H1 (cell line): Measurements from ENCODE around the gene CDX2. TPM values are rescaled to one million over a fixed set of nuclear protein-coding genes. Genes with fewer than 3 reads are reported as not detected.

Experiments used
- CTCF ChIA-PET: fragments of 300-600 bp; sonication (Branson Sonifier 250); formaldehyde crosslinking; loops from one replicate; lab custom pipeline; 2021; ENCODE audit not compliant: partially characterized antibody; lab: Charles Lee
- POLR2A ChIA-PET: fragments of 300-600 bp; sonication (Branson Sonifier 250); formaldehyde crosslinking; loops from one replicate; lab custom pipeline; 2021; ENCODE audit warnings: inconsistent platforms; ENCODE audit not compliant: partially characterized antibody; lab: Charles Lee
- DNase-seq, 2 experiments: peaks; one replicate each; pipeline versions ENCODE4 v3.0.0 to v3.0.0-alpha.2; 2010 to 2022; ENCODE audit warnings: low spot score in 2 of 2, low read depth in 1 of 2, mixed read lengths in 1 of 2
- FAIRE-seq: peaks from 2 replicates; lab custom pipeline; 2011; peaks lifted over from hg19 to GRCh38; lab: Jason Lieb, UNC
- H2AFZ ChIP-seq: 2 replicates; pipeline ENCODE4 v1.8.1; 2012; ENCODE audit warnings: low read length, inconsistent platforms
- H2AK5ac ChIP-seq: 2 replicates; pipeline ENCODE4 v1.6.1; 2013; ENCODE audit warnings: low read depth, low read length
- H2BK120ac ChIP-seq: replicated peaks from 2 replicates; pipeline ENCODE3; 2013; ENCODE audit warnings: low read depth, low read length, inconsistent platforms
- H2BK12ac ChIP-seq: 2 replicates; pipeline ENCODE4 v1.6.1; 2013; ENCODE audit warnings: low read depth, low read length
- H2BK15ac ChIP-seq: 2 replicates; pipeline ENCODE4 v1.6.1; 2013; ENCODE audit warnings: low read length
- H2BK20ac ChIP-seq: 2 replicates; pipeline ENCODE4 v1.6.1; 2013; ENCODE audit warnings: low read length
- H2BK5ac ChIP-seq: 2 replicates; pipeline ENCODE4 v1.6.1; 2013; ENCODE audit warnings: low read depth, low read length
- H3K14ac ChIP-seq: 2 replicates; pipeline ENCODE4 v1.6.1; 2013; ENCODE audit warnings: inconsistent platforms; ENCODE audit not compliant: insufficient read length
- H3K18ac ChIP-seq: 2 replicates; pipeline ENCODE4 v1.6.1; 2013; ENCODE audit warnings: low read length; ENCODE audit errors: extremely low read depth
- H3K23ac ChIP-seq: 2 replicates; pipeline ENCODE4 v1.6.1; 2013; ENCODE audit warnings: inconsistent platforms; ENCODE audit not compliant: insufficient read length
- H3K23me2 ChIP-seq: 2 replicates; pipeline ENCODE4 v1.6.1; 2013; ENCODE audit warnings: low read depth, low read length
- H3K27ac ChIP-seq: 2 replicates; pipeline ENCODE4 v1.6.1; 2011; ENCODE audit warnings: low read depth, low read length, inconsistent platforms
- H3K27me3 ChIP-seq, 4 experiments: replicated peaks in 1 of 4; 1 replicate in 1 of 4; 2 replicates in 3 of 4; pipeline versions ENCODE4 v1.6.1 to v1.8.1; 2011 to 2013; ENCODE audit warnings: low read length in 3 of 4, mild to moderate bottlenecking in 3 of 4, inconsistent platforms in 2 of 4, mixed read lengths in 2 of 4, moderate library complexity in 1 of 4; ENCODE audit not compliant: control insufficient read depth in 3 of 4, insufficient read depth in 3 of 4; ENCODE audit errors: extremely low read depth in 1 of 4
- H3K36me3 ChIP-seq, 4 experiments: 2 replicates each; pipeline versions ENCODE4 v1.6.1 to v1.8.1; 2011 to 2013; ENCODE audit warnings: mild to moderate bottlenecking in 4 of 4, low read length in 3 of 4, moderate library complexity in 2 of 4, control low read depth in 1 of 4, inconsistent platforms in 1 of 4; ENCODE audit not compliant: insufficient read depth in 4 of 4, control insufficient read depth in 2 of 4
- H3K4ac ChIP-seq: replicated peaks from 2 replicates; pipeline ENCODE3; 2013; ENCODE audit warnings: low read length, low read depth, mixed read lengths, inconsistent platforms; ENCODE audit not compliant: insufficient read length
- H3K4me1 ChIP-seq, 4 experiments: replicated peaks in 1 of 4; 1 replicate in 1 of 4; 2 replicates in 3 of 4; pipeline versions ENCODE4 v1.6.1 to v1.8.1; 2011 to 2013; ENCODE audit warnings: low read length in 3 of 4, inconsistent platforms in 2 of 4, mixed read lengths in 1 of 4; ENCODE audit not compliant: insufficient read depth in 4 of 4, control insufficient read depth in 3 of 4
- H3K4me2 ChIP-seq, 2 experiments: 2 replicates each; pipeline versions ENCODE4 v1.6.1 to v1.8.1; 2011 to 2013; ENCODE audit warnings: low read depth in 2 of 2, low read length in 2 of 2, control low read depth in 1 of 2, inconsistent platforms in 1 of 2, mild to moderate bottlenecking in 1 of 2; ENCODE audit not compliant: insufficient read depth in 1 of 2
- H3K4me3 ChIP-seq, 4 experiments: fragments of 200-600, 300-600 bp in 1 of 4; sonication (generic), shearing (Covaris generic), sonication (Bioruptor Twin) in 1 of 4; 2 replicates each; pipeline versions ENCODE4 v1.5.1 to v1.8.1; 2011 to 2016; ENCODE audit warnings: low read length in 4 of 4, low read depth in 3 of 4, control low read depth in 2 of 4, inconsistent platforms in 2 of 4, mild to moderate bottlenecking in 2 of 4, mixed read lengths in 1 of 4, moderate library complexity in 1 of 4; ENCODE audit not compliant: insufficient read depth in 2 of 4; ENCODE audit errors: extremely low read depth in 1 of 4
- H3K56ac ChIP-seq: replicated peaks from 2 replicates; pipeline ENCODE3; 2013; ENCODE audit warnings: low read depth, mild to moderate bottlenecking, mixed read lengths, low read length, inconsistent platforms; ENCODE audit not compliant: insufficient read length
- H3K79me1 ChIP-seq: 2 replicates; pipeline ENCODE4 v1.6.1; 2013; ENCODE audit warnings: low read depth, low read length, control low read depth
- H3K79me2 ChIP-seq, 2 experiments: 2 replicates each; pipeline versions ENCODE4 v1.6.1 to v1.8.1; 2012 to 2013; ENCODE audit warnings: low read length in 2 of 2, mild to moderate bottlenecking in 2 of 2, inconsistent platforms in 1 of 2; ENCODE audit not compliant: insufficient read depth in 2 of 2, control insufficient read depth in 1 of 2
- H3K9ac ChIP-seq, 4 experiments: replicated peaks in 1 of 4; 1 replicate in 1 of 4; 2 replicates in 3 of 4; pipeline versions ENCODE4 v1.6.1 to v1.8.1; 2011 to 2013; ENCODE audit warnings: low read depth in 3 of 4, low read length in 3 of 4, control low read depth in 2 of 4, mild to moderate bottlenecking in 2 of 4, moderate library complexity in 2 of 4, inconsistent platforms in 1 of 4; ENCODE audit errors: extremely low read depth in 1 of 4
- H3K9me3 ChIP-seq, 2 experiments: 2 replicates each; pipeline versions ENCODE4 v1.6.1 to v1.8.1; 2012 to 2013; ENCODE audit warnings: mild to moderate bottlenecking in 2 of 2, moderate library complexity in 2 of 2, control low read depth in 1 of 2, inconsistent platforms in 1 of 2, low read depth in 1 of 2, low read length in 1 of 2, mixed read lengths in 1 of 2; ENCODE audit not compliant: insufficient read depth in 2 of 2
- H4K20me1 ChIP-seq, 2 experiments: replicated peaks in 1 of 2; 2 replicates each; pipeline versions ENCODE3 to v1.8.1; 2011 to 2013; ENCODE audit warnings: inconsistent platforms in 2 of 2, low read length in 2 of 2, mild to moderate bottlenecking in 1 of 2; ENCODE audit not compliant: insufficient read depth in 2 of 2, control insufficient read depth in 1 of 2
- H4K5ac ChIP-seq: 2 replicates; pipeline ENCODE4 v1.6.1; 2013; ENCODE audit warnings: low read length, low read depth, mixed read lengths, inconsistent platforms; ENCODE audit not compliant: insufficient read length
- H4K8ac ChIP-seq: 2 replicates; pipeline ENCODE4 v1.8.0; 2013; ENCODE audit warnings: mild to moderate bottlenecking, moderate library complexity, low read length, inconsistent platforms; ENCODE audit not compliant: insufficient read depth; ENCODE audit errors: extremely low read depth
- H4K91ac ChIP-seq: replicated peaks from 2 replicates; pipeline ENCODE3; 2013; ENCODE audit warnings: low read length, mixed read lengths, inconsistent platforms; ENCODE audit not compliant: insufficient read length
- CTBP2 ChIP-seq: IDR thresholded peaks from 2 replicates; pipeline ENCODE4 v1.7.0; 2011; ENCODE audit warnings: borderline replicate concordance, mild to moderate bottlenecking, moderate library complexity, mixed read lengths, low read length; ENCODE audit not compliant: insufficient read depth, insufficient read length
- RAD21 ChIP-seq, 2 experiments: IDR thresholded peaks in 1 of 2; conservative IDR thresholded peaks in 1 of 2; 2 replicates each; pipeline ENCODE4 v1.6.1; 2011; ENCODE audit warnings: low read depth in 2 of 2, low read length in 2 of 2, improper control_type of control experiment in 1 of 2, inconsistent platforms in 1 of 2, mild to moderate bottlenecking in 1 of 2, moderate library complexity in 1 of 2
- RNF2 ChIP-seq: fragments of 200-900, 300-1000 bp; sonication (generic); IDR thresholded peaks from 2 replicates; pipeline ENCODE4 v1.7.1; 2016; ENCODE audit warnings: borderline replicate concordance, low read depth, mild to moderate bottlenecking, antibody characterized with exemption, low read length; ENCODE audit not compliant: poor library complexity, severe bottlenecking; ENCODE audit errors: missing control alignments
- SRF ChIP-seq: IDR thresholded peaks from 2 replicates; pipeline ENCODE4 v1.6.1; 2011; ENCODE audit warnings: mild to moderate bottlenecking, low read depth, low read length, moderate library complexity
- YY1 ChIP-seq: IDR thresholded peaks from 2 replicates; pipeline ENCODE4 v1.6.1; 2011; ENCODE audit warnings: low read depth, mild to moderate bottlenecking, low read length
- WGBS, 2 experiments: shearing (Covaris generic) in 1 of 2; methylation state at CpG; one replicate each; pipeline versions ENCODE4 v1.1.6 to v1.1.7; 2013 to 2015; ENCODE audit warnings: low lambda C conversion rate in 2 of 2, mixed read lengths in 2 of 2, inconsistent platforms in 1 of 2, low coverage in 1 of 2, missing lambda C conversion rate in 1 of 2; ENCODE audit not compliant: insufficient replicate concordance in 2 of 2, insufficient coverage in 1 of 2, insufficient read length in 1 of 2; ENCODE audit errors: extremely low coverage in 1 of 2, missing lambda C conversion rate in 1 of 2; 5-methylcytosine and 5-hydroxymethylcytosine counted together
- polyA plus RNA-seq, 7 experiments: library from polyadenylated mRNA; depleted of rRNA in 3 of 7; stranded (reverse) in 5 of 7; unstranded in 2 of 7; fragments of >200 nt in 5 of 7; fragments of 200-250 nt in 2 of 7; gene quantifications; 1 replicate in 5 of 7; 2 replicates in 1 of 7; 4 replicates in 1 of 7; pipeline versions ENCODE4 v1.2.1 to v1.2.3, GENCODE V29; 2011 to 2013; ENCODE audit warnings: missing spikeins in 2 of 7, mixed read lengths in 2 of 7
- total RNA-seq: library from RNA; stranded (reverse); fragmentation: NEBNext Ultra II Directional; extraction: Animal tissue kit (Norgen Biotek cat#: 25700); gene quantifications from 2 replicates; pipeline ENCODE4 v1.2.1, GENCODE V29; 2021

The CDX2 gene
- total and polyA plus RNA-seq, 2 of the 8 experiments (the other 6 are each of a cell fraction or from before 2014, with no cell fraction given), result 0.09 TPM; not detected in 1

- Histone ChIP-seq H3K9ac (no peak overlapping the region), H3K9me3 (peaks cover 0 to 3% of the 10 kb centered on the region in 2 experiments; a peak in 1 of 4 replicates), H4K5ac (no peak overlapping the region), H3K4me3 (no peak overlapping the region), H2AFZ (no peak overlapping the region), H3K4me1 (peaks cover 3 to 9% (median 8%) of the 10 kb centered on the region in 4 experiments), H3K79me1 (no peaks in the 10 kb centered on the region), H4K91ac (no peak overlapping the region), H3K79me2 (no peaks in the 10 kb centered on the region), H3K4me2 (no peak overlapping the region), H3K14ac (no peak overlapping the region), H3K23me2 (no peaks in the 10 kb centered on the region; the same call in 1 of the 2 replicates), H4K20me1 (peaks cover 4 to 5% of the 10 kb centered on the region in 2 experiments), H3K23ac (no peak overlapping the region), H3K56ac (no peak overlapping the region), H3K27me3 (peaks cover 31 to 56% (median 43%) of the 10 kb centered on the region in 4 experiments), H3K36me3 (no peaks in the 10 kb centered on the region), H2BK20ac (no peak overlapping the region), H3K18ac (no peak overlapping the region), H2BK120ac (no peak overlapping the region), H4K8ac (no peak overlapping the region), H2BK15ac (no peak overlapping the region), H2AK5ac (no peak overlapping the region), H3K4ac (no peak overlapping the region), H3K27ac (no peak overlapping the region), H2BK12ac (no peak overlapping the region), H2BK5ac (no peak overlapping the region)
- CTCF ChIA-PET, result interaction anchor here (1.2 kb wide), 2 partner anchors 42 to 53 kb away, joined by 3 read pairs; no protein-coding TSS in a partner anchor
- no peak for FAIRE-seq
- 88% methylated on average over 1 of the region's 1 CpG; no CpG with 5 or more reads in 1 of the 2 experiments for WGBS, 2 experiments
- TF ChIP-seq RNF2 (no peak), CTBP2 (no peak), RAD21 (IDR thresholded peaks at IDR 0.05 in 1 of 2, conservative IDR thresholded peaks at IDR 0.05 in 1 of 2; ENCODE audit: low read depth in 2 of 2, low read length in 2 of 2) (no peak), SRF (no peak), YY1 (no peak)
- POLR2A ChIA-PET, result no interaction called here
- DNase-seq, result no peak
Observed at GRCh38 chr13:27913160-27913559, 56.0 kb downstream of the CDX2 start.
